Hematopoietic multipotent progenitor cell treated with erythropoietin and hydrocortisone succinate and interleukin-3 and kit ligand, for 17 days (in vitro differentiated cells): ENCODE measurements around the gene PLCH2.
"Not testable (repeated sequence)": the region's sequence is repeated elsewhere in the genome, so short reads cannot be mapped to it uniquely, and the experiment has no call there.

Source experiments
- DNase-seq: peaks from one replicate; pipeline ENCODE4 v3.0.0-alpha.2; 2015; ENCODE audit warnings: low spot score

The PLCH2 gene

GRCh38 chr1:2440346-2440745 lies 35.7 kb upstream of the PLCH2 start:
- DNase-seq = not testable (repeated sequence)

- DNase-seq = no peak
Observed at GRCh38 chr1:2441746-2442145, 34.3 kb upstream of the PLCH2 start.

- DNase-seq = no peak
Observed at GRCh38 chr1:2442661-2443060, 33.4 kb upstream of the PLCH2 start.

GRCh38 chr1:2443277-2444137 lies 32.6 kb upstream of the PLCH2 start:
- no peak for DNase-seq

- DNase-seq = no peak
Observed at GRCh38 chr1:2444138-2444591, 31.9 kb upstream of the PLCH2 start.

- no peak for DNase-seq
Observed at GRCh38 chr1:2445162-2445822, 30.8 kb upstream of the PLCH2 start.

GRCh38 chr1:2445823-2446215 lies 30.3 kb upstream of the PLCH2 start:
- no peak for DNase-seq

- no peak for DNase-seq
Observed at GRCh38 chr1:2446394-2446793, 29.7 kb upstream of the PLCH2 start.

- DNase-seq = no peak
Observed at GRCh38 chr1:2446861-2447260, 29.2 kb upstream of the PLCH2 start.

GRCh38 chr1:2447276-2448097 lies 28.6 kb upstream of the PLCH2 start:
- DNase-seq = no peak

GRCh38 chr1:2448098-2448445 lies 28.0 kb upstream of the PLCH2 start:
- no peak for DNase-seq

GRCh38 chr1:2449636-2450454 lies 26.2 kb upstream of the PLCH2 start:
- no peak for DNase-seq

- no peak for DNase-seq
Observed at GRCh38 chr1:2451741-2452140, 24.3 kb upstream of the PLCH2 start.

GRCh38 chr1:2452201-2452931 lies 23.7 kb upstream of the PLCH2 start:
- no peak for DNase-seq

- DNase-seq = no peak
Observed at GRCh38 chr1:2452932-2453315, 23.2 kb upstream of the PLCH2 start.

GRCh38 chr1:2454227-2454626 lies 21.9 kb upstream of the PLCH2 start:
- DNase-seq = no peak

GRCh38 chr1:2455757-2456156 lies 20.3 kb upstream of the PLCH2 start:
- no peak for DNase-seq

GRCh38 chr1:2457444-2457843 lies 18.6 kb upstream of the PLCH2 start:
- DNase-seq = no peak

GRCh38 chr1:2458687-2459086 lies 17.4 kb upstream of the PLCH2 start:
- no peak for DNase-seq

- DNase-seq = not testable (repeated sequence)
Observed at GRCh38 chr1:2459102-2459753, 16.9 kb upstream of the PLCH2 start.

- no peak for DNase-seq
Observed at GRCh38 chr1:2459757-2460156, 16.3 kb upstream of the PLCH2 start.
